ENCODE measurements around the gene PRDM9.
"Not testable (repeated sequence)": the region's sequence is repeated elsewhere in the genome, so short reads cannot be mapped to it uniquely, and the experiment has no call there.

- TF ChIP-seq, protein P1, sequence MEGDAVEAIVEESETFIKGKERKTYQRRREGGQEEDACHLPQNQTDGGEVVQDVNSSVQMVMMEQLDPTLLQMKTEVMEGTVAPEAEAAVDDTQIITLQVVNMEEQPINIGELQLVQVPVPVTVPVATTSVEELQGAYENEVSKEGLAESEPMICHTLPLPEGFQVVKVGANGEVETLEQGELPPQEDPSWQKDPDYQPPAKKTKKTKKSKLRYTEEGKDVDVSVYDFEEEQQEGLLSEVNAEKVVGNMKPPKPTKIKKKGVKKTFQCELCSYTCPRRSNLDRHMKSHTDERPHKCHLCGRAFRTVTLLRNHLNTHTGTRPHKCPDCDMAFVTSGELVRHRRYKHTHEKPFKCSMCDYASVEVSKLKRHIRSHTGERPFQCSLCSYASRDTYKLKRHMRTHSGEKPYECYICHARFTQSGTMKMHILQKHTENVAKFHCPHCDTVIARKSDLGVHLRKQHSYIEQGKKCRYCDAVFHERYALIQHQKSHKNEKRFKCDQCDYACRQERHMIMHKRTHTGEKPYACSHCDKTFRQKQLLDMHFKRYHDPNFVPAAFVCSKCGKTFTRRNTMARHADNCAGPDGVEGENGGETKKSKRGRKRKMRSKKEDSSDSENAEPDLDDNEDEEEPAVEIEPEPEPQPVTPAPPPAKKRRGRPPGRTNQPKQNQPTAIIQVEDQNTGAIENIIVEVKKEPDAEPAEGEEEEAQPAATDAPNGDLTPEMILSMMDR (IDR thresholded peaks at IDR 0.05), result not testable (repeated sequence)
- TF ChIP-seq POLR2A, EP300 (IDR thresholded peaks at IDR 0.05): not testable (repeated sequence)
Measured at GRCh38 chr5:23526616-23527015, 19.2 kb downstream of the PRDM9 start.

All from ovary (tissue), 3 donors.